Omental fat pad (tissue), 4 donors: ENCODE results near the gene KRTAP3-3. TPM values are rescaled to one million over a fixed set of nuclear protein-coding genes. Genes with fewer than 3 reads are reported as not detected.

Experiments used
- ATAC-seq: fragments of 150-250 bp; one replicate; pipeline ENCODE4 v1.9.1; 2016; ENCODE audit warnings: mild to moderate bottlenecking, moderate library complexity; ENCODE audit not compliant: low FRiP score
- DNase-seq: peaks from one replicate; pipeline ENCODE4 v3.0.0-alpha.2; 2019; ENCODE audit warnings: low spot score
- CTCF ChIP-seq, 3 donors: fragments of 450-650 bp; IDR thresholded peaks; one replicate each; pipeline ENCODE4 v1.5.1; 2016 to 2017; ENCODE audit warnings: antibody characterized with exemption in 3 of 3, mild to moderate bottlenecking in 3 of 3, moderate library complexity in 2 of 3
- total RNA-seq, 4 donors: library from RNA; depleted of rRNA; stranded (reverse); fragments of >200 nt; gene quantifications; one replicate each; pipeline ENCODE4 v1.1.0, GENCODE V29; 2016

The KRTAP3-3 gene
- total RNA-seq, 4 donors from 2014 or later, result not detected

DNA sequence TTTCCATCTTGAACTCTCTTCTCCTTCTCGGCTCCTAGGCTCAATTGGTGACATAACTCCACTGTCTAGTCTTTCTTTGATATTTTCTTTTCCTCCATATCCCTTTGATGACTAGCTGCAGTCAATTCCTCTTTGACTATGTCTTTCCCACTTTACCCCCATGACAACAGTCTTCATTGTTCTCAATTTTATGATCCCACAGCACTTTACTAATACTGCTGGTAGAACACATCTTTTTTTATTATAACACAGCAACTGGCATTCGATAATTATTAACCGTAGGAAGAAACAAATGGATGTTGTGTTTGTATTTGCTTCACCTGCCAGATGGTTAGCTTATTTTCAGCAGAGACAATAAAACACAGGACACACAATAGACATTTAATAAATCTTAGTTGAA is 1.3 kb downstream of the KRTAP3-3 start:
- DNase-seq (no peak), ATAC-seq (no peak)

DNA sequence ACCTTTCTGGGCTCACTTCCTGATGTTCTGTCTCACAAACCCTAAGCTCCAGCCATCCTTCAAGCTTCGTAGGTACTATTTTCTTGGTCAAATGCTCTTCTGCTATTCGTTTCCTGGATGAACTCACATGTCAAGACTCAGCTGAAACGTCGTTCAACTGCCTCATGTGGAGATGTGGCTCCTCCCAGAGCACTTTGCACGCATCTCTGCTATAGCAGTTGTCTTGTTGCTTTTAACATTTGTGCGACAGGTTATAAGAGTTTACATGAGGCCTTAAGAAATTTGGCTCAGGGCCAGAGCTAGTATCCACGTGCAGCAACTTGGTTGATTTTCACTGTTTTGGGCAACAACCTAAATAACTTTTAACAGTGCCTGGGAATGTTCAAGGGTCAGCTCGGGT is 7.0 kb downstream of the KRTAP3-3 start:
- no peak for TF ChIP-seq CTCF (IDR thresholded peaks at IDR 0.05)
- no peak for ATAC-seq
- DNase-seq, result no peak

More for the DNA sequence above, 1.3 kb downstream of the KRTAP3-3 start:
- TF ChIP-seq CTCF (IDR thresholded peaks at IDR 0.05), result no peak

DNA sequence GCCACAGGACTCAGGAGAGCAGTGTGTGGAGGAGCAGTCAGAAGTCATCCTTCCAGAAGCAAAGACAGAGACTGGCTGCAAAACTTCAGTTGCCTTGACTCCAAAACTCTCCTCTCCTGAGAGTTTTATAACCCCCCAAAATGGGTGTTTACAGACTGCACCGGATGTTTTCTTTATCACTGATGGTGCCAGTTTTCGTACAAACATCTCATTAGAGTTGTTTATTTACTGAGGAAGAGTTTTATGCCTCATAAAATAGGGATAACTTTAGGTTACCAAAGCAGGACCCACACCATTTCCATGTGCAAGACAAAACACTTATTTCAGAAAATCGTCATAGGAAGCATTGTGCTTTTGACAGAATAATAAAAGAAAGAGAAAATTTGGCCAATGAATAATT is 9.7 kb downstream of the KRTAP3-3 start, which contains the start of gene KRT40:
Gene KRT40 (minus strand): TSS at position 101 of the 400 bp plus-strand sequence. CDS start 53 bp downstream, at position 48.
- DNase-seq, result no peak
- no peak for TF ChIP-seq CTCF (IDR thresholded peaks at IDR 0.05)
- ATAC-seq, result no peak

- ATAC-seq (no peak), DNase-seq (no peak)
- TF ChIP-seq CTCF (IDR thresholded peaks at IDR 0.05), result no peak
These were observed 12.8 kb downstream of the KRTAP3-3 start for GRCh38 chr17:40981115-40981514.

- ATAC-seq, result no peak
- no peak for DNase-seq
- no peak for TF ChIP-seq CTCF (IDR thresholded peaks at IDR 0.05)
These were observed 13.4 kb downstream of the KRTAP3-3 start for GRCh38 chr17:40980596-40980995.

DNA sequence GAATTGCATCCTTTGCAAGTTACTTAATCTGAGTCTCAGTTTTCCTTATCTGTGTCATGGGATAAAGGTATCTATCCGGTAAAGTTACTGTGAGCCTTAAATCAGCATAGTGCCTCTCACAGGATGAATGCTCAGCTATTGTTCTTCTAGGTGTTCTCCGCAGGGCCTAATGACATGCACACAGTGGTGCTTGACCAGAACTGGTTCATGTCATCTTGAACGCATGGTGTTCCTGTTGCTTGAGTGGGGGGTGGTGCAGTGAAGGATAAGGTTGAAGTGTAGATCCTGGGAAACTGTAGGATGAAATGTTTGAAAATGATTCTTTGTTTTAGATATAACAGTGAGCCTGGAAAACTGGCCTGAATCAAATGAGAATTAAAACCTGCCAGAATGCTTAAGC is 13.8 kb downstream of the KRTAP3-3 start:
- TF ChIP-seq CTCF (IDR thresholded peaks at IDR 0.05), result no peak
- no peak for DNase-seq
- ATAC-seq, result no peak

GRCh38 chr17:40978575-40979151 is 15.3 kb downstream of the KRTAP3-3 start:
- TF ChIP-seq CTCF (IDR thresholded peaks at IDR 0.05), result no peak
- ATAC-seq, result no peak

More at GRCh38 chr17:40978575-40979151, 15.3 kb downstream of the KRTAP3-3 start:
- no peak for DNase-seq
